HG03060 (cell line): ENCODE data around the gene MED6.

ENCODE experiments used
- ATAC-seq: cut with Tn5 transposase; IDR thresholded peaks from one replicate; pipeline ENCODE4 v1.9.1; 2021; ENCODE audit warnings: low read depth, moderate number of reproducible peaks; ENCODE audit not compliant: unreplicated experiment

MED6 gene, protein sequence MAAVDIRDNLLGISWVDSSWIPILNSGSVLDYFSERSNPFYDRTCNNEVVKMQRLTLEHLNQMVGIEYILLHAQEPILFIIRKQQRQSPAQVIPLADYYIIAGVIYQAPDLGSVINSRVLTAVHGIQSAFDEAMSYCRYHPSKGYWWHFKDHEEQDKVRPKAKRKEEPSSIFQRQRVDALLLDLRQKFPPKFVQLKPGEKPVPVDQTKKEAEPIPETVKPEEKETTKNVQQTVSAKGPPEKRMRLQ

DNA sequence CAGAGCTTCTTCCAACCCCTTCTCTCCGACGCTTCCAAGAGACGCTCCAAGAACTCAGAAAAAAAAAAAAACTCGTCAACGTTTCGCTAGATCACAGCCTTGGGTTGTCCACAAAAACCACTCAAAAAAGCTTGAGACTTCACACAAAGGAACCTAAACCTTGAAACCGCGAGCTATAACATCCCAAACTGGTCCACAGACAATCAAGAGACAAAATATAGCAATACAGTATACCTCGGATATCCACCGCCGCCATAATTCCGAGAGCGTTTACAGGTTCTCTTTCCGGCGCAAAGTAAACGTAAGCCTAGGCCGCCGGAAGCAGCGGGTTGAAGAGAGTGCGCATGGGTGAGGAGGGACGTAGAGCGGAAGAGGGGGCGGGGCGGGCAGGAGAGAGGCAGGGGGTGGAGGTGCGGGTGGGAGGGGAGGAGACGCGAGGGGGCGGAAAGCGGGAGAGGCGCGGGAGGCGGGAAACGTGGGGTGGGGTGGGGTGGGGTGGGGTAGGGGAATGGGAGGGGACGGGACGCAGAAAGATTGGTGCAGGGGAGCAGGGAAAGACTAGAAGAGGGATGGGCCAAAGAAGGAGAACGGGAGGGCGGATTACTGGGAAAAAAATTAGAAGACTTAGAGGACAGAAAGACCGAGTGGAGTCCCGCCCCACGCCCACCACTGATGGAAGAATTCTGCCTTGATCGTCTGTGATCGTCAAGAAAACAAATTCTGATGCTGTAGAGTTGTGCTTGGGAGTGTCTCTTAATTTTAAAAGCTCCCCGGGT, at the start of gene MED6:
TSS of gene MED6 (minus strand) at position 274 of the 776 bp plus-strand sequence. CDS start at position 256, 18 bp downstream.
- ATAC-seq, result no peak

DNA sequence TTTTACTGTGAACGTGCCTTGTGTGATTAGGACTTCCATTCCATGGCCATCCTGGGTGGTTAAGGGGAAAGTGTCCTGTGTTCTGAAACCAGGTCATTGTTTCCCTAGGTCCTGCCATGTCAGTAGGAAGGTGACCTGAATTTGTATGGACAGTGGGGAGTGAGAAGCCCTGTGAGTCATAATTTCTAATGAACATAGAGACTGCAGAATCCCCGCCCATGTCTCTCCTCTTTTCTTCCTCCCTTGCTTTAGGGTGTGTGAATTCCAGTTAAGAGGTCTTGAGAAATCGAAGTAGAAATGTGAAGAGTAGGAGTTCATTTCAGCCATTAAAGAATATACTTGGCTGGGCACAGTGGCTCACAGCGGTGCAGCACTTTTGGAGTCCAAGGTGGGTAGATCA, 49.3 kb upstream of the MED6 start:
- ATAC-seq, result no peak

DNA sequence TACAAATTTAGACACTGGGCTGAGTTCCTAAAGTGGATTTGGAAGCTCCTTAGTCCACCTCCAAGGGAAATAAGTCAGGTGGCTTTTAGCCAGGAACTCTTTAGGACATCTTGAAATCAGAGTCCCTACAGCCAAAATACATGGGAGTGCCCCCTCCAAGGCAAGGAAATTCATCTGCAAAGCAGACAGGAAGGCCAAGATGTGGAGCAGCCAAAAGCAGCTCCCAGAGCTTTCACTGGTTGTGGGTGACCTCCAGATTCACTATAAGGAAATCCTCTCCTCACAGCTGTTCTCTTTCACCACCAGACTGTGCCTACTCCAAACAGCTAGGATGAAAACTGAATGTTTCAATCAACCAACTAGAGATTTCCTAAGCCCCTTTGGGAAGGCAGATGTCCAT, 47.9 kb upstream of the MED6 start:
- ATAC-seq, result no peak

DNA sequence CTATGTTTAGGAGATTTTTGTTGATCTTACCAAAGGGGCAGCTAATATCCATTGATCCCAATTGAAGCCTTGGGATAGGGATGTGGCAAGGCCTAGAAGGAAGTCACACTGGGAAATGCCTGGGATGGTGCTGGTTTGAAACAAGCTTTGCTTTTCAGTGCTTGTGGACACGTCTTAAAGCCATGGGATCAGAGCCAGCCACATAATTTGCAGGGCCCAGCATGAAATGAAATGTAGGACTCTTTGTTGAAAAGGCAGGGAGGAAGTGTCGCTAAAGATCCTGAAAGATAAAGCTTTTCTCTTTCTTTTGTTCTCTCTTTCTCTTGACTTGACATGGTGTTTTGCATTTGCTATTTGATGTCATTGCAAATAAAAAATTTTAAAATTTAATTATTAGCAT, 46.2 kb upstream of the MED6 start:
- ATAC-seq, result no peak

DNA sequence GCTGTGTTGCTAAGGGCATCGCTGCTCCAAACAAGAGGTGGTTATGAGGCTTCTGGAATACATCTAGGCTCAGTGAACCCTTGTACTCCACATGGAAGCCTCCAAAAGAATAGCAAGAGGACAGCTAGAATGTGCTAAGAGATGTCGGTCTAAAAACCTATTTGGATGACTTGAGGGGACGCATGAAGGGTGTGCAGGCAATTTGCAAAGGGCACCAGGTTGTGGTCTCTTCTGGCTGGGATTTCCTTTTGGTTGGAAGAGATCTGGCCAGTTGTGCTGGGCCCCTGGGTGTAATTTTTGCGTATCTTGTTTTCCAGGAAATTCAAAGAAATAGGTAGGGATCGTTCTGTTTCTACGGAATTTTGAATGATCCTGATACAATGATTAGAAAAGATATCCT, 45.4 kb upstream of the MED6 start:
- ATAC-seq, result no peak

DNA sequence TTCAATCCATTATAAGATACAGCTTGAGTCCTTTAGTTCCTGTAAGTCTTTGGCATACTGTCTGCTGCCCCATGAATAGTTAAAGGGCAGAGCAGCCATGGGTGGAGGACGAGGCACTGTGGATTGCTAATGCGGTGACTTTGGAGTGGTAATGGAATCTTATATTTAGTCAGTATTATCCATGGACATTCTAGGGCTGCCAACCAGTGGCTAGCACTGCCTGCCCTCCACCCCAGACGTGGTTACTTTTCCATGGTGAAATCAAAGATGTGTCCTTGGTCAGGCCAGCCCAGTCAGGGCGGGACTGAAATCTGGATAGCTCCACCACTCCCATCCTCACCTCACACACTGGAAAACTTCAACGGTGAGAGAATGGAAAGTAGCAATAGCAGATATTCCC, 43.5 kb upstream of the MED6 start:
- ATAC-seq, result no peak

DNA sequence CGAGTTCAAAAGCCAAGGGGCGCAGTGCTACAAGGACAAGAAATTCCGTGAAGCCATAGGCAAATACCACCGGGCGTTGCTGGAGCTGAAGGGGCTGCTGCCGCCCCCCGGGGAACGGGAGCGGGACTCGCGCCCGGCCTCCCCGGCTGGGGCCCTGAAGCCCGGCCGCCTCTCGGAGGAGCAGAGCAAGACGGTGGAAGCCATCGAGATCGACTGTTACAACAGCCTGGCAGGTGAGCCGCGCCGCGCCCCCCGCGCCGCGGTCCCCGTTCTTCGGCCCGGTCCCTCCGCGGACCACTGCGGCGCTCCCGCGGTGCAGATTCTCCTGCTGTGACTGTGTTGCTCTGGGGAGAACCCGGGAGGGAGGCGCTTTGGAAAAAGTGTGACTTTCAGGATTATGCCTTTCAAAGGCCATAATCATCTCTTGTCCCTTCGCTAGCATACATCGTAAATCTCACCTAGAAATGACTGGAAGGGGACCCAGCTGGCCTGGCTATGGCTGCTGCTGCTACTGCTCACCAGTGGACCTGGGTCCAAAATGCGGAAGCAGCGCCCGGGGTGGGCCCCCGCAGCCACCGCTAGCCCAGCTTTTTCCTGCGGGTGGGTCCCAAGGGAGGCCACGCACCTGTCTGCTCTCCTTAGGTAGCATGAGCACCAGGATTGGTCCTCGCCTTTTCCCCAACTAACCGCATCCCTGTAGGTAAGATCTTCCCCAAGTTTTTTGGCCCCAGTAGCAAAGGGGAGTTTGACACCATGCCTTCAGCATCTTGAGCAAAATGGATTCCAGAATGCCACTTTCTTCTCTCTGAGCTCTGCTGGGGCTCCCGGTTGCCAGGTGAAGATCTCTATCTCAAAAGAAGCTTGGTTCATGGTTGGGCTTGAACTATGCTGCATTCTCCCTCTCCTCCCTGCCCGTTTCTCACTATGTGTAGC, 42.1 kb upstream of the MED6 start:
- ATAC-seq, result no peak

DNA sequence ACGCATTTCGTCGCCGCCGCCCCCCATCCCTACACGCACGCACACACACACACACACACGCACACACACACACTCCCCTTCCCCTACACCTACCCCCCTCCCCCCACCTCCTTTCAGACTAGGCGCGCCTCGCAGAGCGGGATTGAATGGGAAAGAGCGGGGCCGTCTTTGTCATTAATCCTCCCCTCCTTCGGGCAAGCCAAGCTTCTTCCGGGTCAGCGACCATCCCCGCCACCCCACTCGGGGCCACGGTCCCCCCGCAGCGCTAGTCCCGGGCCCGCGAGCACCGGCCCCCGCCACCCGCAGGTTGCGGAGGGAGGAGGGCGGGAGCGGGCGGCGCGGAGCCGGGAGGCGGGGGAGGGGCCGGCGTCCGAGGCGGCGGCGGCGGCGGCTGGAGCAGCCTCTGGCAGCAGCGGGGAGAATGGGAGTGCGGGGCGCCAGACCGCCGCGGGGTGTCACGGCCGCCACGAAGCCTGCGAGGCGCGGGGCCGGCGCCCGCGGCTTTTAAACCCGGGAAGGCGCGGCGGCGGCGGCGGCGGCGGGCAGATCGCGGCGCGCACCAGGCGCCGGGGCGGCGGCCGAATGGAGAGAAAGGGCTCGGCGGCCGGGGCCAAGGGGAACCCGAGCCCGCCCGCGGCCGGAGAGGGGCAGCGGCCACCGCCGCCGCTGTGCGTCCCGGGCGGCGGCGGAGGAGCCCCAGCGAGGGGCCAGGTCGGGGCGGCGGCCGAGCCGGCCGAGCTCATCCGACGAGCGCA, 41.3 kb upstream of the MED6 start, which contains the start of gene TTC9:
TSS of gene TTC9 (plus strand) at position 369 of the 755 bp plus-strand sequence. CDS start at position 583, 214 bp downstream.
- no peak for ATAC-seq

DNA sequence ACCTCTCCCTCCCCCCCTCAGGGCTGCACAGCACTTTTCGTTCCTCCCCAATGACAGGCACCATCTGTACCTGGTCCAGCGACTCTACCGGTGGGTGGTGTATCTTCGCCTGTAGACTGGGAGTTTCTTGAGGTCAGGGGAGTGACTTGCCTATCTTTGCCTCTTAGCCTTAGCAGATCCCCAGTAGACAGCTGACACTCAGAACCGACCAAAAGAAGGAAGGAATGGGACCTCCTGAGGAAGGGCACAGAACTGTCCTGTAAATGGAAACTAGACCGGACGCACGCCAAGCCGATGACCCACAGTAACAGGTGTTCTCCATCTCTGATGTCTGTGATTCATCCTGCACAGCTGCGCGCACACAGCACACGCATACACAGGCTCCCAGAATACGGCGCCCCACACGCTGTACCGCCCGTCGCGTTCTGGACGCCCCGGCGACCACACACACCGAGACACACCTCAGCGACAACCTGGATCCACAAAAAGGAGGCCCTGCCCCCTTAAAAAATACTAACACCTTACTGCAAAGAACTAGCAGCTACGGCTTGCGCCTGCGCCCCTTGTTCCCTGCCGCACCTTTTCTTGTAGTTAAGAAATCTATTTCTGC, 40.6 kb upstream of the MED6 start:
- peak; percentile 62 for ATAC-seq

DNA sequence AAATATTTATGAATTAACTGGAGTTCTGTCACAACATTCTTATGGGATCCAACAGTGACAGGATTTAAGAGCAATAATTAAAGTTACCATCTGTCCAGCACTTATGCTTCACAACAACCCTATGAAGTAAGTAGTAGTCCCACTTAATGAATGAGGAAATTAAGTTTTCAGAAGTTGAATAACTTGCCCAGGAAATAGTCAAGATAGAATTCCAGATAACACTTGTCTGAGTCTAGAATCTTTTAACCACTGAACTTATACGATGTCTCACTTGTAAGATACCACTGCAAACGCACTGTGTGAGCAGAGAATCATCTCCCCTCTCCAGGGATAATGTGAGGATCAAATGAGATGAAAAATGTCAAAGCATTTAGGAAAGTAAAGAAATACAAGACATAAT, 38.0 kb upstream of the MED6 start:
- ATAC-seq, result no peak

DNA sequence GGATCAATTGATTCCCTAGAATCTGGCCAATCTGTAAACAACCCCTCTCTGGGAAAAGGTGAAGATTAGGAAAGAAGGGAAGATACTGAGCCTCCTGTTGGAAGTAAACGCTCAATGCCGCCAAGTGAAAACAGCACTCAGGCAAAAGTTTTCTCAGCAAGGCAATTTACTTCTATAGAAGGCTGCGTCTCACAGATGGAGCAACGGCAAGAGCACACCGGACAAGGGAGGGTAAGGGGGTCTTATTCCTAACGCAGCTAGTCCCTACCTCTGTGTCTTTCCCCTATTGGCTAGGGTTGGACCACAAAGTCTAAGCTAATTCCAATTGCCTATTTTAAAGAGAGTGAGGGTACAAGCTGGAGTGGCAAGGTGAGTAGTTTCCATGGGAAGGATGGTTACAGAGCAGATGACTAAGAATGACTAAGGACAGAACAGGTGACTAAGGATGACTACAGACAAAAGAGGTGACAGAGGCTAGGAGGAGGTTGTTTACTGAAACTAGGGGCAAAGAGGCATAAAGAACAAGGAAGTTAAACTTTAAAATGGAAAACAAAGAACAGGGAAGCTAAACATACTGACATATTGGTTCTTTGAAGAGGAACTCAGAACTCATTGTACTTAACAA, 35.6 kb upstream of the MED6 start:
- no peak for ATAC-seq

DNA sequence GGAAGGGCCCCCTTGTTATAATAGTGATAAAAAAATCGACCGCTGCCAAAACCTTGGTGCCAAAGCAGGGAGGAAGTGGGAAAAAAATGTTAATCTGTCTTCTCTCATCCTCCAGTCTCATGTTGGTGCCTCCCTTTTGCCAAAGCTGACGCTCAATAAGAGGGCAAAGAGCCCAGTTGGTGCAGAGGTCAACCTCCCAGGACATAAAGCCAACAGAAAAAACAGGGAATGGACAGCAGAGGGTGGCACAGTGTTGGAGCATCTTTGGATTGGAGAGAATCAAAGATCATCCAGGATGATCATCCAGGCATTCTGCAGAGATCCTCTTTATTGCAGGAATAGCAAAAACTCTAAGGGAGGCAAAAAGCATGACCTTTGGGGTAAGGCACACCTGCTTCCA, 31.5 kb upstream of the MED6 start:
- ATAC-seq, result no peak

DNA sequence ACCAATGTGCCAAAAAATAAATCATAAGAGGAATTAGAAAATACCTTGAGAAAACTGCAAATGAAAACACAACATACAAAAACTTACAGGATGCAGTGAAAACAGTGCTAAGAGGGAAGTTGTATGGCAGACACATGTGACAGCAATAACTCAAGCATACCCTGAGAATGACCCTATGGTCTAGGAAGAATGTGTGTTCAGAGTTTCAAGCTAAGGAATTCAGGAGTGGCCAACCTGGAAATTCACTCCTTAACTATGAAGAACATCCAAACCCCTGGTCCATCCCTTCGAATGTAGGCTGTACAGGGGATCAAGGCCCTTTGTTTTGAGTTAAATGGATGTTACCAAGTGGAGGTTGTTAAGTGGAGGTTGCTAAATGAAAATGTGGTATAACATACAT, 24.5 kb upstream of the MED6 start:
- ATAC-seq, result no peak

DNA sequence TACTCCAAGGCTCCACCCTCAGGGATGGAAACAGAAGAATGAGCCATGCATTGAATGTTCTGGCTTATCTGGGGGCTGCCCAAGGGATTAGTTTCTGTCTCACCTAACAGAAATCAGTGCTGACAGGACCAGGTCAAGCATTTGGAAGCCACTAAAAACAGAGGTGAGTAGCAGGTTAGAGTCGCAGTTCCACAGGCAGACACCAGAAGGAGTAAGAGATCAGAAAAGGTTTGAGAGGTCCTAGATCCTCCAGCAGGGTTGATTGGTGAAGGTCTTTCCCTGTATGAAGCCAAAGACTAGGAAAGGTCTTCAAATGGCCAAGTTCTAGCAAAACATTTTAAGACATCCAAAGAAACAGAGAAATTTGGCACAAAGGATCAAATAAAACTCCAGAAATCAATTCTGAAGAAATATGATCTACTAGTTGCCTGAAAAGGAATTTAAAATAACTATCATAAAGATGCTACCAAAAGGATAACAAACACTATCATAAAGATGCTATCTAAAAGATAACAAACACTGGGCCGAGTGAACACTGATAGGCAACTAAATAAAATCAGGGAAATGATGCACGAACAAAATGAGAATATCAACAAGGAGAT, 21.8 kb upstream of the MED6 start:
- no peak for ATAC-seq

DNA sequence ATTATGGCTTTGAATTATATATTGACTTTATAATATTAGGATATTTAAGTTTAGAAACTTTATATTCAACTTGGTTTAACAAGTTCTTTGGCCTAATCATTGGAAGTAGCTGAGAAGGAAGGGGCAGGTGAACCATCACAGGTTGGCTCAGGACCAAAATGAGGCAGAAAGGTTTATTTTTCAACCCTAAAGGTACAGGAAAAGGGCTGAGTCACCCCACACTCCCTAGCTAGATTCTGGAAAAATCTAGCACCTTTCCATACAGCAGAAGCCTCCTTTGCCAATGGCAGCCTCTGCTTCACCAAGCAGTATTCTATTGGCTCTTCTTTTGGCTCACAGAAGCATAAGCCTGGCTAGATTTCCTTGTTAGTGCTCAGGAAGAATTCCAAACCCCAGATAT, 19.3 kb upstream of the MED6 start:
- no peak for ATAC-seq

DNA sequence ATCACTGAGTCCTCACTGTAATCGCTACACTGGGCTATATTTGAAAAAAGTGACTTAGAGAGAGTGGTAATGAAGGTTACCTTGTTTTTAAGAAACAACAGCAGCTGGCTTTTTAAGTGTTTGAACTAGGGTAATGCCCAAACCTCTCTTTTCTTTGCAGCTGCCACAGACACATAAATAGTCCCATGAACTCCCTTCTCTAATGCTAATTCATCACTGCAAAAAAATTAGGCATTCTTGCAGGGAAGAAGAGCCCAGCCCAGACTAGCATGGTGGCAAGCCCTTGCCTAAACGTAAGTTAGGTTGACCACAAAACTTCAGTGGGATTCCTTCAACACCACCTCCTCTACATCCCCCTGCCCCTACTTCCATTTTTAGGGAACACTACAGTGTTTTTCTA, 17.9 kb upstream of the MED6 start:
- no peak for ATAC-seq

DNA sequence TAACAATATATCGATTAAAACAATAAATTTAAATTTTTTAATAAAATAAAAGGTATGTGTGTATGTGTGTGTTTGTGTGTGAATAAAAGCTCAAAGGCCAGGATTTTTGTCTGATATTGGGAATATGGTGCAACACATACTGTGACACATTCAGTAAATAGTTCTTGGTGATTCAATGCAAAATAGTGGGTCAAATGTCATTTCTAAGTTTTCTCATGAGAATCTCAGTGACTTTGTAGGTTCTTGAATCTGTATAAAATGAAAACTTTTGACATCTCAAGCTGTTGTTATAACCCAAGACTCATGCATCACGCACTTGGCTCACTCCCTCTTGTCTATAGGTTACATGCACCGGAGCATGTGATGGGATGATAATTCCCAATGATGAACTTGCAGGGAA, 16.2 kb upstream of the MED6 start:
- ATAC-seq, result no peak

DNA sequence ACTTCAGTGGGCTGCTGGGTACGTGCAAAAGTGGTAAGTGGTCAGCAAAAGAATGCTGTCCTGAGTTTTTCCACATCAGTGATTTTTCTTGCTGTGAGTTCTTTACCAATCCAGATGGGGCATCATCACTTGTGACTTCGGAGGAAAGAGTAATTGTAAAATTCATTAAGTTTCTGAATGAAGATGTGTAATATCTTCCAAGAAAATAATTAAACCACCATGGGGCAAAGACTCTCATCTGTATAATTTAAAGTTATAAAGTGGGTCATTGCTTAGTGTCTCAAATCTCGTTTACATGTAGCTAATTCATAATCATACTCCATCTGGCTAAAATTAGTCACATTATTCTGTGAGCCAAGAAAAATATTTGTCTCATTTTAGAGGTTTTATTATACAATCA, 10.8 kb upstream of the MED6 start:
- no peak for ATAC-seq

DNA sequence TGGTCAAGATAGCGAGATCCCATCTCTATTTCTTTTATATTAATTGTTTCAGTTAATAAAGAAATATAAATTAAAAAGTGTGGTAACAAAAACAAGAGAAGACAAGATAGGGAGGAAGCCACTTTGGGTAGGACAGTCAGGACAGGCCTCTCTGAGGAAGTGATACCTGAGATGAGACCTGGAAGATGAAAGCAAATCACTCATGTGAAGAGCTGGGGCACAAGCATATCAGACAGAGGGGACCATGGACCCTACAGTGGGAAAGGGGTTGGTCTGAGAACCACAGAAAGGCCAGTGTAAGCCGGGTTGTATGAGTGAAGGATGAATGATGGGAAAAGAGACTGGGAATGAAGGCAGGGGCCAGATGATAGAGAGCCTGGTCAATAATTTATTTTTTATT, 1.8 kb upstream of the MED6 start:
- no peak for ATAC-seq
